ENCODE results near the gene FAM162A.
A peak's percentile ranks its signal among the peaks of the same experiment; 100 is the strongest.

Gene FAM162A

DNA sequence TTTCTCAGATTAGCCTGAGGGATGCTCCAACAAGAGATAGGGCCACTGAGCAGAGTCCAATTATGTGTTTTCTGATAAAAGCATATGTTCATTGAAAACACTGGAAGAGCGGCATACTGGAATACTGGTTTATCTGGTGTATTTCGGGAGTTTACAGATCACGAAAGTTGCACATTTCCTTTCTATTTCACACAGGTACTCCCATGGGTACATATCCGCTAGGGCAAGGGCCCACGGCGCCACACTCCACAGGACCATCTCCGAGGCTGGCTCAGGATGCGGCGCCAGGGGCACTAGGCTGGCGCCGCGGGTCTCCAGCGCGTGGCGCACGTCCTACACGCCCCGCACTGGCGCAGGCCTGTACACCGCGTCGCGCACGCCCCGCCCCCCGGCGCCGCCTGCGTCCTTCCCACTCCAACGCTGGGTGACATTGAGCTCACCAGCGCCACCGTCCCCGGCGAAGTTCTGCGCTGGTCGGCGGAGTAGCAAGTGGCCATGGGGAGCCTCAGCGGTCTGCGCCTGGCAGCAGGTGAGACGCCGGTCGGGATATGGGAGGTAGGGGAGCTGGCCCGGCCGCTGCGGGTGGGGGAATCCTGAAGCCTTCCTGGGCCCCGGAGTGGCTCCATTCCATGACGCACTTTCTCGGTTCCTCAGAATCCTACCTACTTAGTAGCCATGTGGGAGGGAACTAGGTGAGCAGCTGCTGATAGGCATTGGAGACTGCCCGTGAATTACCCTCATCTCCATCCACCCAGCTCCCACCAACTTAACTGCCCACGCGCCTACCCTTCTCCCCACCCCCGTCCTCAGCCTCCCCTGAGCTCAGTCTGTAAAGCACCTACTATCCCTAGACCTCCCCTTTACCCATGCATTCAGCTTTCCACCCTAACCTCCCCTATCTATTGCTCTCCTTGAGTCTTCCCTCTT lies at the start of gene FAM162A:
TSS of gene FAM162A (plus strand) at position 412 of the 927 bp plus-strand sequence. CDS start at position 496, 84 bp downstream.
- H3K4me3 ChIP-seq (ENCODE audit: low read length), result peak within 1 kb of the TSS; percentile 98
- H3K27ac ChIP-seq (ENCODE audit: low read length), result no peak within 1 kb of the TSS
- WGBS (ENCODE audit: insufficient coverage, insufficient read length), result no CpG with 5 or more reads among the region's 52 CpGs
- H3K27me3 ChIP-seq (ENCODE audit: control insufficient read depth, insufficient read depth, low read length), result no peaks in the 10 kb centered on the region
- no peaks in the 10 kb centered on the region for H3K36me3 ChIP-seq (ENCODE audit: control insufficient read depth, insufficient read depth, low read length)
- peak; percentile 94 for DNase-seq (ENCODE audit: low read depth, low spot score)
- no peaks in the 10 kb centered on the region for H3K4me1 ChIP-seq (ENCODE audit: control insufficient read depth, insufficient read depth, low read length)
- H3K9me3 ChIP-seq (ENCODE audit: control insufficient read depth, insufficient read depth, low read length), result no peaks in the 10 kb centered on the region

DNA sequence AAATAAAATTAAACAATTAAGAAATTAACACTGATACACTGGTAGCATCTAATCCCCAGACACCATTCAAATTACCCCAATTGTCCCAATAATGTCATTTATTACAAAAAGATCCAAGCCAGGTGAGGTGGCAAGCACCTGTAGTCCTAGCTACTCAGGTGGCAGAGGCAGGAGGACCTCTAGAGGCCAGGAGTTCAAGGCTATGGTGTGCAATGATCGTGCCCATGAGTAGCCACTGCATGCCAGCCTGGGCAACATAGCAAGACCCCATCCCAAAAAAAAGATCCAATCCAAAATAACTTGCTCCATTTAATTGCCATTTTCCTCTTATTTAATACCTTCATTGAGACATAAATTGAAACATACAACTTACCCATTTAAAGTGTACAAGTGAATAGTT lies 41.2 kb upstream of the FAM162A start:
- no CpG with 5 or more reads among the region's 1 CpG for WGBS (ENCODE audit: insufficient coverage, insufficient read length)
- H3K4me1 ChIP-seq (ENCODE audit: control insufficient read depth, insufficient read depth, low read length), result no peaks in the 10 kb centered on the region
- no peak overlapping the region for H3K4me3 ChIP-seq (ENCODE audit: low read length)
- H3K27ac ChIP-seq (ENCODE audit: low read length), result no peak overlapping the region
- no peaks in the 10 kb centered on the region for H3K9me3 ChIP-seq (ENCODE audit: control insufficient read depth, insufficient read depth, low read length)
- no peaks in the 10 kb centered on the region for H3K27me3 ChIP-seq (ENCODE audit: control insufficient read depth, insufficient read depth, low read length)
- no peak for DNase-seq (ENCODE audit: low read depth, low spot score)
- H3K36me3 ChIP-seq (ENCODE audit: control insufficient read depth, insufficient read depth, low read length), result no peaks in the 10 kb centered on the region

DNA sequence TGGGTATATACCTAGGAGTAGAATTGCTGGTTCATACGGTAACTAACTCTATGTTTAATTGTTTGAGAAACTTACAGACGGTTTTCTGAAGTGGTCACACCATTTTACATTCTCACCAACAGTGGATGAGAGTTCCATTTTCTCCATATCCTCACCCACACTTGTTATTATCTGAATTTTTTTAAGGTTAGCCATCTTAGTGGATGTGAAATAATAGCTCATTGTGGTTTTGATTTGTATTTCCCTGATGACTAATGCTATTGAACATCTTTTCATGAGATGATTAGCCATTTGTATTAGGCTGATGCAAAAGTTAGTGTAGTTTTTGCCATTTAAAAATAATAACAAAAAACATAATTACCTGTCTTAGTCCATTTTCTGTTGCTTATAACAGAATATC lies 40.3 kb upstream of the FAM162A start:
- Histone ChIP-seq H3K27ac (ENCODE audit: low read length) (no peak overlapping the region), H3K27me3 (ENCODE audit: control insufficient read depth, insufficient read depth, low read length) (no peaks in the 10 kb centered on the region), H3K9me3 (ENCODE audit: control insufficient read depth, insufficient read depth, low read length) (no peaks in the 10 kb centered on the region), H3K4me3 (ENCODE audit: low read length) (no peak overlapping the region), H3K4me1 (ENCODE audit: control insufficient read depth, insufficient read depth, low read length) (no peaks in the 10 kb centered on the region), H3K36me3 (ENCODE audit: control insufficient read depth, insufficient read depth, low read length) (no peaks in the 10 kb centered on the region)
- no CpG with 5 or more reads among the region's 2 CpGs for WGBS (ENCODE audit: insufficient coverage, insufficient read length)
- no peak for DNase-seq (ENCODE audit: low read depth, low spot score)

DNA sequence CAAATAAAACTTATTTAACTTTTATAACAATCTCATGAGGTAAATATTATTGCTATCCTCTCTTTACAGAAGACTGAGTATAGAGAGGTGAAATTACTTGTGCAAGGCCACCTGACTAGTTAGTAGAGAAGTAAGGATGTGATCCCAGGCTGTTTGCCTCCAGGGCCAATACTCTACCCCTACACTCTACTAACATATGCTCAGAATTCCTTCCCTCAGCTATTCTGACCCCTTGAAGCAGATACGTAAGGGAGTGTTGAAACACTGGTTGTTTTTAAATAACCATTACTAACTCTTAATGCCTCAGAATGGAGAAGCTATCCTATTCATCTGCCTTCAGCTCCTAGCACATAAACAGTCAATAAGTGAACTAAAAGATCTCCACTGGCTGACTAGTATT lies 34.8 kb upstream of the FAM162A start:
- H3K27ac ChIP-seq (ENCODE audit: low read length), result no peak overlapping the region
- WGBS (ENCODE audit: insufficient coverage, insufficient read length), result no CpG with 5 or more reads among the region's 1 CpG
- H3K36me3 ChIP-seq (ENCODE audit: control insufficient read depth, insufficient read depth, low read length), result no peaks in the 10 kb centered on the region
- no peak for DNase-seq (ENCODE audit: low read depth, low spot score)
- H3K27me3 ChIP-seq (ENCODE audit: control insufficient read depth, insufficient read depth, low read length), result no peaks in the 10 kb centered on the region
- H3K4me1 ChIP-seq (ENCODE audit: control insufficient read depth, insufficient read depth, low read length), result no peaks in the 10 kb centered on the region
- H3K4me3 ChIP-seq (ENCODE audit: low read length), result no peak overlapping the region
- no peaks in the 10 kb centered on the region for H3K9me3 ChIP-seq (ENCODE audit: control insufficient read depth, insufficient read depth, low read length)

GRCh38 chr3:122350814-122351418 lies 33.1 kb upstream of the FAM162A start:
- Histone ChIP-seq H3K27me3 (ENCODE audit: control insufficient read depth, insufficient read depth, low read length) (no peaks in the 10 kb centered on the region), H3K9me3 (ENCODE audit: control insufficient read depth, insufficient read depth, low read length) (no peaks in the 10 kb centered on the region), H3K36me3 (ENCODE audit: control insufficient read depth, insufficient read depth, low read length) (no peaks in the 10 kb centered on the region), H3K27ac (ENCODE audit: low read length) (no peak overlapping the region), H3K4me1 (ENCODE audit: control insufficient read depth, insufficient read depth, low read length) (no peaks in the 10 kb centered on the region), H3K4me3 (ENCODE audit: low read length) (no peak overlapping the region)
- no CpG with 5 or more reads among the region's 5 CpGs for WGBS (ENCODE audit: insufficient coverage, insufficient read length)
- DNase-seq (ENCODE audit: low read depth, low spot score), result no peak

DNA sequence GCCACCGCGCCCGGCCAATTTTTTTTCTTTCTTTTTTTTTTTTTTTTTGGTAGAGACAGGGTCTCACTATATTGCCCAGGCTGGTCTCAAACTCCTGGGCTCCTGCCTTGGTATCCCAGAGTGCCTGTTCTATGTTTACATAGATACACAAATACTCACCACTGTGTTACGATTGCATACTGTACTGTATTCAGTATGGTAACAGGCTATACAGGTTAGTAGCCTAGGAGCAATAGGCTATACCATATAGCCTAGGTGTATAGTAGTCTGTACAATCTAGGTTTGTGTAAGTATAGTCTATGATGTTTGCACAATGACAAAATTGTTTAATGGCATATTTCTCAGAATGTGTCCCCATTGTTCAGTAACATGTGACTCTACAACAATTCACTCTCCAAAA lies 32.4 kb upstream of the FAM162A start:
- H3K27ac ChIP-seq (ENCODE audit: low read length), result no peak overlapping the region
- H3K4me1 ChIP-seq (ENCODE audit: control insufficient read depth, insufficient read depth, low read length), result no peaks in the 10 kb centered on the region
- WGBS (ENCODE audit: insufficient coverage, insufficient read length), result no CpG with 5 or more reads among the region's 4 CpGs
- H3K4me3 ChIP-seq (ENCODE audit: low read length), result no peak overlapping the region
- H3K27me3 ChIP-seq (ENCODE audit: control insufficient read depth, insufficient read depth, low read length), result no peaks in the 10 kb centered on the region
- no peak for DNase-seq (ENCODE audit: low read depth, low spot score)
- no peaks in the 10 kb centered on the region for H3K36me3 ChIP-seq (ENCODE audit: control insufficient read depth, insufficient read depth, low read length)
- no peaks in the 10 kb centered on the region for H3K9me3 ChIP-seq (ENCODE audit: control insufficient read depth, insufficient read depth, low read length)

DNA sequence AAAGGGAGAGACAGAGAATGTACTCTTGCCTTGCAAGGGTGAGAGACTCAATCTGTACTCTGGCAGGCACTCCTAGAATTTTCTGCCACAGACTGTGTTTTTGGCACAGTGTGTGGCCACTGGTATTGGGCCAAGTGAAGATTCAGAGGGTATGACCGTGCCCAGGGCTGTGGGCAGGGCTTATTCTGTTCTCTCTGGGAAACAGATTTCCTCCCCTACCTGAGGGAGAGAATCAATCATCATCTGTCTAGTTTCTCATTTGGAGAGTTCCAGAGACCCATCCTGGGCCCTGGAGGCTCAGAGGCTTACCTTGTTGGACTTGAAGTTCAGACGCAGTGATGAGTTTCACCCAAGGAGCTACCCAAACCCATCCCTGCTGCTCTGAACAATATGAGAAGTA lies 30.8 kb upstream of the FAM162A start:
- Histone ChIP-seq H3K36me3 (ENCODE audit: control insufficient read depth, insufficient read depth, low read length) (no peaks in the 10 kb centered on the region), H3K27ac (ENCODE audit: low read length) (no peak overlapping the region), H3K4me3 (ENCODE audit: low read length) (no peak overlapping the region), H3K9me3 (ENCODE audit: control insufficient read depth, insufficient read depth, low read length) (no peaks in the 10 kb centered on the region), H3K27me3 (ENCODE audit: control insufficient read depth, insufficient read depth, low read length) (no peaks in the 10 kb centered on the region), H3K4me1 (ENCODE audit: control insufficient read depth, insufficient read depth, low read length) (no peaks in the 10 kb centered on the region)
- no peak for DNase-seq (ENCODE audit: low read depth, low spot score)
- WGBS (ENCODE audit: insufficient coverage, insufficient read length), result no CpG with 5 or more reads among the region's 2 CpGs

DNA sequence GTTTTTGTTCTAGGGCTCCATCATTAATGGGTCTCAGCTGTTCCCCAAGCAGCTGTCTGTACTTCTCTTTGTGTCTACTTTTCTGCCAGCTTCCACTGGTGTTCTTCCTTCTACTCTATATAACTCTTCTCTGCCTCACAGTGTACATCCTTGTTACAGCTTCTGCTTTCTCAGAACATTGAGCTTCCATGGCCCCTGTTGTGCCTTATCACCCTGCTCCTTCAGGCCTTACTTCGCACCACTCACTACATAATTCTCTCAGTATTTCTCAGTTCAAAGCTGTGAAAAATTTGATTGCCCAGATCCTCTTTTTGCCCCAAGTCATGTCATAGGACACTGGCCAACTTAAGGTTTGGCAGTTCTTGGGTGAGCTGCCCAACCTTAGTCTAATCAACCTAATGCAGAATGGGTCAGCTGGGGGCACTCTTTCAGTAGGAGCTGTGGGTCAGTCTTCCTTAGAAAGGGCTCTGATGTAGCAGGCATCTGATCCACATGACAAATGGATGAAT lies 30.0 kb upstream of the FAM162A start:
- no peak for DNase-seq (ENCODE audit: low read depth, low spot score)
- H3K27me3 ChIP-seq (ENCODE audit: control insufficient read depth, insufficient read depth, low read length), result no peaks in the 10 kb centered on the region
- no peak overlapping the region for H3K4me3 ChIP-seq (ENCODE audit: low read length)
- WGBS (ENCODE audit: insufficient coverage, insufficient read length), result no CpG with 5 or more reads among the region's 1 CpG
- no peaks in the 10 kb centered on the region for H3K4me1 ChIP-seq (ENCODE audit: control insufficient read depth, insufficient read depth, low read length)
- no peaks in the 10 kb centered on the region for H3K36me3 ChIP-seq (ENCODE audit: control insufficient read depth, insufficient read depth, low read length)
- no peaks in the 10 kb centered on the region for H3K9me3 ChIP-seq (ENCODE audit: control insufficient read depth, insufficient read depth, low read length)
- no peak overlapping the region for H3K27ac ChIP-seq (ENCODE audit: low read length)

- no peak overlapping the region for H3K4me3 ChIP-seq (ENCODE audit: low read length)
- 100% methylated on average over 4 of the region's 4 CpGs for WGBS (ENCODE audit: insufficient coverage, insufficient read length)
- no peaks in the 10 kb centered on the region for H3K36me3 ChIP-seq (ENCODE audit: control insufficient read depth, insufficient read depth, low read length)
- no peak overlapping the region for H3K27ac ChIP-seq (ENCODE audit: low read length)
- no peaks in the 10 kb centered on the region for H3K27me3 ChIP-seq (ENCODE audit: control insufficient read depth, insufficient read depth, low read length)
- H3K9me3 ChIP-seq (ENCODE audit: control insufficient read depth, insufficient read depth, low read length), result no peaks in the 10 kb centered on the region
- no peaks in the 10 kb centered on the region for H3K4me1 ChIP-seq (ENCODE audit: control insufficient read depth, insufficient read depth, low read length)
- no peak for DNase-seq (ENCODE audit: low read depth, low spot score)
Observed at GRCh38 chr3:122355612-122356011, 28.4 kb upstream of the FAM162A start.

DNA sequence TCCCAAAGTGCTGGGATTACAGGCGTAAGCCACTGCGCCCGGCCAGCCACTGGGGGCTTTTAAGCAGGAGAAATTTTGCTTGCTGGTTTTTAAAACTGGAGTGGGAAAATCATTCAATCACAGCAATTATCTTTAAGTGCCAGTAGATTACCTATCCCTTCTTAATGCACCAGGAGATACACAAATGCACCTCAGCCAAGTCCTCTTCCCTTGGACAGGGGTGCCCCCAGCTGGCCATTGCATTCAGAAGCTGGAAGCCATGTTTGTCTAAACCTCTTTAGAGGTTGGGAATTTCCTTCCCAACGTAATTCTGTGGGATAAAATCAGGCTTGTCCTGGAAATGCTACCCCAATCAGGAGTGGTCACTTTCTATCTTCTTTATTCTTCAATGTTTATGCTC lies 27.6 kb upstream of the FAM162A start:
- no peaks in the 10 kb centered on the region for H3K4me1 ChIP-seq (ENCODE audit: control insufficient read depth, insufficient read depth, low read length)
- H3K27me3 ChIP-seq (ENCODE audit: control insufficient read depth, insufficient read depth, low read length), result no peaks in the 10 kb centered on the region
- H3K36me3 ChIP-seq (ENCODE audit: control insufficient read depth, insufficient read depth, low read length), result no peaks in the 10 kb centered on the region
- H3K9me3 ChIP-seq (ENCODE audit: control insufficient read depth, insufficient read depth, low read length), result no peaks in the 10 kb centered on the region
- WGBS (ENCODE audit: insufficient coverage, insufficient read length), result no CpG with 5 or more reads among the region's 4 CpGs
- H3K4me3 ChIP-seq (ENCODE audit: low read length), result no peak overlapping the region
- peak; percentile 1 for DNase-seq (ENCODE audit: low read depth, low spot score)
- H3K27ac ChIP-seq (ENCODE audit: low read length), result no peak overlapping the region
